HepG2 (cell line): ENCODE data around the gene MAP2K1. TPM values are rescaled to one million over a fixed set of nuclear protein-coding genes. Genes with fewer than 3 reads are reported as not detected.

Source experiments
- E2F1 ChIP-seq: sonication (generic); formaldehyde crosslinking; IDR thresholded peaks from 2 replicates; pipeline ENCODE4 v1.5.0; 2020; ENCODE audit warnings: missing genetic modification reagents
- GRHL1 ChIP-seq: sonication (generic); formaldehyde crosslinking; conservative IDR thresholded peaks from 2 replicates; pipeline ENCODE4 v1.8.0; 2022; ENCODE audit warnings: missing genetic modification reagents
- KDM3A ChIP-seq: IDR thresholded peaks from 2 replicates; pipeline ENCODE4 v1.6.1; 2018; ENCODE audit warnings: low read depth, missing compliant biosample characterization
- KDM5B ChIP-seq: sonication (generic); formaldehyde crosslinking; IDR thresholded peaks from 2 replicates; pipeline ENCODE4 v1.4.0; 2020; ENCODE audit warnings: missing genetic modification reagents, mild to moderate bottlenecking, borderline replicate concordance
- MAX ChIP-seq: IDR thresholded peaks from 2 replicates; pipeline ENCODE4 v1.6.1; 2012; ENCODE audit warnings: inconsistent platforms
- PAXIP1 ChIP-seq: sonication (generic); formaldehyde crosslinking; conservative IDR thresholded peaks from 2 replicates; pipeline ENCODE4 v1.4.0; 2020; ENCODE audit warnings: mild to moderate bottlenecking, missing genetic modification reagents, moderate library complexity
- ZMYM4 ChIP-seq: sonication (generic); formaldehyde crosslinking; IDR thresholded peaks from 2 replicates; pipeline ENCODE4 v1.8.1; 2023; ENCODE audit warnings: mild to moderate bottlenecking, missing genetic modification reagents
- ZNF230 ChIP-seq: sonication (generic); formaldehyde crosslinking; IDR thresholded peaks from 2 replicates; pipeline ENCODE4 v1.4.0; 2020; ENCODE audit warnings: mild to moderate bottlenecking, missing genetic modification reagents
- ZNF235 ChIP-seq: sonication (generic); formaldehyde crosslinking; IDR thresholded peaks from 2 replicates; pipeline ENCODE4 v1.8.1; 2023; ENCODE audit warnings: mild to moderate bottlenecking, missing genetic modification reagents, borderline replicate concordance
- ZNF557 ChIP-seq: sonication (generic); formaldehyde crosslinking; IDR thresholded peaks from 2 replicates; pipeline ENCODE4 v1.4.0; 2020; ENCODE audit warnings: missing genetic modification reagents
- ZNF562 ChIP-seq: sonication (generic); formaldehyde crosslinking; IDR thresholded peaks from 2 replicates; pipeline ENCODE4 v1.8.0; 2022; ENCODE audit warnings: missing genetic modification reagents, borderline replicate concordance
- ZNF619 ChIP-seq: sonication (generic); formaldehyde crosslinking; IDR thresholded peaks from 2 replicates; pipeline ENCODE4 v1.4.0; 2020; ENCODE audit warnings: mild to moderate bottlenecking, missing genetic modification reagents
- polyA plus RNA-seq, 8 experiments: library from polyadenylated mRNA; depleted of rRNA in 3 of 8; stranded (reverse) in 7 of 8; unstranded in 1 of 8; fragments of >200 nt; fragmentation: Illumina TruSeq in 4 of 8; extraction: Trizol in 4 of 8; gene quantifications; 2 replicates each; pipeline versions ENCODE4 v1.2.1 to v1.2.3, GENCODE V29; 2011 to 2016; ENCODE audit warnings: low read depth in 4 of 8, missing spikeins in 1 of 8, mixed read lengths in 1 of 8; ENCODE audit not compliant: insufficient read depth in 1 of 8
- total RNA-seq, 5 experiments: library from RNA; depleted of rRNA; stranded (reverse); fragments of >200 nt; fragmentation: Illumina TruSeq; extraction: Trizol; gene quantifications; 2 replicates each; pipeline ENCODE4 v1.2.3, GENCODE V29; 2016; ENCODE audit warnings: low read depth in 1 of 5
- TF ChIP-seq, protein P1 (sequence below): sonication (generic); formaldehyde crosslinking; conservative IDR thresholded peaks from 2 replicates; pipeline ENCODE4 v1.4.0; 2020; ENCODE audit warnings: missing genetic modification reagents
- TF ChIP-seq, protein P2 (sequence below): sonication (generic); formaldehyde crosslinking; IDR thresholded peaks from 2 replicates; pipeline ENCODE4 v1.8.0; 2022; ENCODE audit warnings: missing genetic modification reagents, mild to moderate bottlenecking, moderate library complexity, borderline replicate concordance
- TF ChIP-seq, protein P3 (sequence below): IDR thresholded peaks from 2 replicates; pipeline ENCODE4 v1.6.1; 2012; ENCODE audit warnings: low read depth, low read length, improper control_type of control experiment

Gene MAP2K1
- total and polyA plus RNA-seq, 2 of the 13 experiments (the other 11 are each of a cell fraction or from before 2014, with no cell fraction given), result 24.1 to 49.2 TPM

DNA sequence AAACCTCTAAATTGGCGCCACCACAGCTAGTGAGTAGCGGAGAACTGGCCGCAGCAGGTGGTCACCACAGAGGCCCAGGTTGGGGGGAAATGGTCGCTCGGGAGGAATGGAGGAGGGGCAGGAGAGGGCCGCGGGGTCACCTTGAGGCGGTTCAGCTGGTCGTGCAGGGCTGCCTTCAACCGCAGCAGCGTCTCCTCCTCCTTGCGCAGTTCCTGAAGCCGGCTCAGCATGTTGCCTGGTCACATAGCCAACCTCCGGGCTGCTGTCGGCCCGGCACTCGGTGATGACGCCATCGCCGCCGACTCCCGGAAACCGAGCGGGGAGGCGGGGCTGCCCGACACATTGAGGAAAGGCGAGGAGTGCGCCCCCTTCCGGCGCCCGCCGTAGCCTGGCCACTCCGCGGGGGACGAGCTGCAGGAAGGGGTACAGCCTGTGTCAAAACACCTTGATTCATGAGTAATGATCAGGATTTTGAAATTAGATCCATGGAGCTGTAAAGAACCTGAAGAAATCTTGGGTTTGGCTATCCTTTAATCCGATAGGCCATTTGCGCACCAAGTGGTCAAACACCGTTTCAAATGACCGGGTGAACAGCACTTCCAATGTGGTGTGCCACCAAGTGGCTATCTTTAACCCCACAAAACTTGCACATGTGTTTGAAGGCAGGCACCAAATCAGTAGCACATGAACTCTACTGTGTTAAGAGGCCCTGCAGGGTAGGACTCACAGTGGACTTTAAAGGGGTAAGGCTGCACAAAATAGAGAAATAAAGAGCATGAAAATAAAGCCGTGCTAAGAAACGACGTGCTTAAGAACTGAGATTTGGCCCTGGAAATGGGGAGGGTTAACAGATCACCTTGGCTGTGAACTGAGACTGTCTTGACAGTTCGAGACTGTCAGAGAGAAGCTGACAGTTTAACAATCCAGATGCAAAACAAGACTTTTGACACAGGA is 111.1 kb downstream of the MAP2K1 start, which contains the start of gene SNAPC5 (continued):
- peak; percentile 41; the same call in 1 of the 2 replicates for TF ChIP-seq PAXIP1 (CRISPR knock-in tag)
- TF ChIP-seq, protein P1, sequence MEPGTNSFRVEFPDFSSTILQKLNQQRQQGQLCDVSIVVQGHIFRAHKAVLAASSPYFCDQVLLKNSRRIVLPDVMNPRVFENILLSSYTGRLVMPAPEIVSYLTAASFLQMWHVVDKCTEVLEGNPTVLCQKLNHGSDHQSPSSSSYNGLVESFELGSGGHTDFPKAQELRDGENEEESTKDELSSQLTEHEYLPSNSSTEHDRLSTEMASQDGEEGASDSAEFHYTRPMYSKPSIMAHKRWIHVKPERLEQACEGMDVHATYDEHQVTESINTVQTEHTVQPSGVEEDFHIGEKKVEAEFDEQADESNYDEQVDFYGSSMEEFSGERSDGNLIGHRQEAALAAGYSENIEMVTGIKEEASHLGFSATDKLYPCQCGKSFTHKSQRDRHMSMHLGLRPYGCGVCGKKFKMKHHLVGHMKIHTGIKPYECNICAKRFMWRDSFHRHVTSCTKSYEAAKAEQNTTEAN (CRISPR knock-in tag), result 0 out of 2 replicates have a peak, but pooled peaks have one; percentile 9
- TF ChIP-seq ZMYM4 (CRISPR knock-in tag), result peak; percentile 96
- peak; percentile 86 for TF ChIP-seq MAX
- peak; percentile 52; the same call in 1 of the 2 replicates for TF ChIP-seq ZNF235 (CRISPR knock-in tag)
- TF ChIP-seq KDM5B (CRISPR knock-in tag), result peak; percentile 64; the same call in 1 of the 2 replicates
- TF ChIP-seq E2F1, result 0 out of 2 replicates have a peak, but pooled peaks have one; percentile 31
- TF ChIP-seq GRHL1, result no peak
- peak; percentile 91 for TF ChIP-seq KDM3A (CRISPR knock-in tag)
- TF ChIP-seq, protein P2, sequence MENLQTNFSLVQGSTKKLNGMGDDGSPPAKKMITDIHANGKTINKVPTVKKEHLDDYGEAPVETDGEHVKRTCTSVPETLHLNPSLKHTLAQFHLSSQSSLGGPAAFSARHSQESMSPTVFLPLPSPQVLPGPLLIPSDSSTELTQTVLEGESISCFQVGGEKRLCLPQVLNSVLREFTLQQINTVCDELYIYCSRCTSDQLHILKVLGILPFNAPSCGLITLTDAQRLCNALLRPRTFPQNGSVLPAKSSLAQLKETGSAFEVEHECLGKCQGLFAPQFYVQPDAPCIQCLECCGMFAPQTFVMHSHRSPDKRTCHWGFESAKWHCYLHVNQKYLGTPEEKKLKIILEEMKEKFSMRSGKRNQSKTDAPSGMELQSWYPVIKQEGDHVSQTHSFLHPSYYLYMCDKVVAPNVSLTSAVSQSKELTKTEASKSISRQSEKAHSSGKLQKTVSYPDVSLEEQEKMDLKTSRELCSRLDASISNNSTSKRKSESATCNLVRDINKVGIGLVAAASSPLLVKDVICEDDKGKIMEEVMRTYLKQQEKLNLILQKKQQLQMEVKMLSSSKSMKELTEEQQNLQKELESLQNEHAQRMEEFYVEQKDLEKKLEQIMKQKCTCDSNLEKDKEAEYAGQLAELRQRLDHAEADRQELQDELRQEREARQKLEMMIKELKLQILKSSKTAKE (CRISPR knock-in tag), result no peak
- TF ChIP-seq, protein P3, sequence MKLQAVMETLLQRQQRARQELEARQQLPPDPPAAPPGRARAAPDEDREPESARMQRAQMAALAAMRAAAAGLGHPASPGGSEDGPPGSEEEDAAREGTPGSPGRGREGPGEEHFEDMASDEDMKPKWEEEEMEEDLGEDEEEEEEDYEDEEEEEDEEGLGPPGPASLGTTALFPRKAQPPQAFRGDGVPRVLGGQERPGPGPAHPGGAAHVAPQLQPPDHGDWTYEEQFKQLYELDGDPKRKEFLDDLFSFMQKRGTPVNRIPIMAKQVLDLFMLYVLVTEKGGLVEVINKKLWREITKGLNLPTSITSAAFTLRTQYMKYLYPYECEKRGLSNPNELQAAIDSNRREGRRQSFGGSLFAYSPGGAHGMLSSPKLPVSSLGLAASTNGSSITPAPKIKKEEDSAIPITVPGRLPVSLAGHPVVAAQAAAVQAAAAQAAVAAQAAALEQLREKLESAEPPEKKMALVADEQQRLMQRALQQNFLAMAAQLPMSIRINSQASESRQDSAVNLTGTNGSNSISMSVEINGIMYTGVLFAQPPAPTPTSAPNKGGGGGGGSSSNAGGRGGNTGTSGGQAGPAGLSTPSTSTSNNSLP, result no peak
- TF ChIP-seq ZNF562 (CRISPR knock-in tag), result no peak
- no peak for TF ChIP-seq ZNF230
- TF ChIP-seq ZNF619 (CRISPR knock-in tag), result peak; percentile 95
- TF ChIP-seq ZNF557 (CRISPR knock-in tag), result no peak
